Tibial nerve (tissue), 3 donors: ENCODE results near the gene LRRC46.

ENCODE experiments used
- CTCF ChIP-seq, 5 experiments: fragments of 200-600 bp in 3 of 5; fragments of 450-650 bp in 2 of 5; sonication (generic) in 3 of 5; IDR thresholded peaks; one replicate each; pipeline ENCODE4 v1.5.1; 2016 to 2019; ENCODE audit warnings: antibody characterized with exemption in 5 of 5, mild to moderate bottlenecking in 3 of 5, moderate library complexity in 2 of 5
- POLR2A ChIP-seq, 2 donors: fragments of 450-650 bp; IDR thresholded peaks; one replicate each; pipeline ENCODE4 v1.6.1; 2017; ENCODE audit warnings: antibody characterized with exemption in 2 of 2, mild to moderate bottlenecking in 2 of 2, moderate library complexity in 2 of 2

DNA sequence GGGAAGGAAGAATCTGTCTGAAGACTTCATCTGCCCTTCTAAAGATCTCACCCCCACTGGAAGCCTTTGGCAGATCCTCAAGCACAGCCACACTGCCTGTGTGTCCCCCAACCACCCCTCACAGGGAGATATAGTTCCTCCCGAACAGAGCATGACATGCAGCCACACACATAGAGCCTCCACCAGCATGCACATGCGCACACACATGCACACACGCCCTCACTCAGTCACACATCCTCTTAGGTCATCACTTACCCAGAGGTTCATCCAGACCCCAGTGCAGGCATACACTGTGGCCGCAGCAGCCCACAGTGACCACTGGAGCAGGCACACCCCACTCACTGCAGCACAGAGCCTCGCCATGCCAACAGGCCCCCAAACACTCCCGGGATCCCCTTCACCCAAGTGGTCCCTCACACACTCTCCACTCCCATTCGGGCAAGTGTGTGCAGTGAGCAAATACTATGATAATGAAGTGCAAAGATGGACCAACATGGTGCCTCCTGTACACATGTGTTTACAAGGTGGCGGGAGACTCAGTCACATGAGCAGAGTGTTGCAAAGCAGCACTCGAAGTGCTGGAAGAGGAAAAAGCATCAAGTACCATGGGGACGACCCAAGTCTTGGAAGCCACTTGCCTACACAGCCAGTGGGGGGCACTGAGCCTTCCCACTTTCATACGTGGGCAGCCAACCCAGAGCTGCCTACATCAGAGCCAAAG is 36.5 kb downstream of the LRRC46 start:
- TF ChIP-seq POLR2A (IDR thresholded peaks at IDR 0.05), result no peak
- TF ChIP-seq CTCF (IDR thresholded peaks at IDR 0.05), result no peak
